Stimulated activated CD8-positive, alpha-beta memory T cell treated with anti-CD3 and anti-CD28 coated beads, Interleukin-12 subunit alpha, Interleukin-12 subunit beta, amount 100 ng/mL, for 24 hours (primary cell): ENCODE data around the gene PSD2.

Source experiments
- DNase-seq: peaks from one replicate; pipeline ENCODE4 v3.0.0-alpha.2; 2020; ENCODE audit errors: extremely low read depth

Gene PSD2

DNA sequence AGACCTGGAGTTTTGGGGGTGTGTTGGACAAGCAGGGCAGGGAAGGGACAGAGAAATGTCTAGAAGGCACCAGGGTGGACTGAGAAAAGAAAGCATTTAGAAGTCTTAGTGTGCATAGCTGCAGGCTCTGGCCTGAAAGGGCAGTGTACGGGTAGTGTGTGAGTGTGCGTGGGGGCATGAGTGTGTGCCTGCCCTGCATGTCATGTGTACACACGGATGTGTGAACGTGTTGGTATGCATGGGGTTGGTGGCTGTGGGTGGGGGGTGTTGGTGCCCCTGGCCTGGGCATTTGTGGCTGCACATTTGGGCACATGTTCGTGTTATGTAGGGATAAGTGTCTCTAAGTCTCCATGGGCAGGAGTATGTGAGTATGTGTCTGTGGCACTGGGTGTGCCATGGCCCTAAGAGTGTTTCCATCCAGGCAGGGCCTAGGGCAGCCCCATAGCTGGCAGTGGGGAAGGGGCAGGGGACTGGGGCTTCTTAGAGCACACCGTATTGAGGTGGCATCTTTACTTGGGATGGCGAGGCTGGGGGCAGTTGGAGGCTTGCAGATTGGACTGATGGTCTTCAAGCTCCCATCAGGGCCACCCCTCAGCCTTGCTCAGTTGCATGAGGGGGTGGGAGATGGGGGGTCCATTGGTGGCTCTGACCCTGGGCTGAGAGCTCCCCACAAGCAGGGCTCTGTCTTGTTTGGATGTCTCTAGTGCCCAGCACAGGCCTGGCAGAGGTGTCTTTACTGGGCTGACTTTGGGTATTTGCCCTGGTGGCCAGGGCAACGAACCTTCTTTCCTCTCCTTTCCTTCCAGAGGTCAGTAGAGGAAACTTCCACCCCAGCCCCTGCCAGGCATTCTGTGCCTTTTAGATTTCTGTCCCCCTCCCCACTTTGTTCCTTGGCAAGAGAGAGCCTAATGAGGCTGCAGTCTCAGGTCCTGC is 15.0 kb downstream of the PSD2 start:
- DNase-seq: no peak

- no peak for DNase-seq
Measured at GRCh38 chr5:139811274-139811607, 15.6 kb downstream of the PSD2 start.

- DNase-seq: no peak
Measured at GRCh38 chr5:139812323-139812722, 16.7 kb downstream of the PSD2 start.

DNA sequence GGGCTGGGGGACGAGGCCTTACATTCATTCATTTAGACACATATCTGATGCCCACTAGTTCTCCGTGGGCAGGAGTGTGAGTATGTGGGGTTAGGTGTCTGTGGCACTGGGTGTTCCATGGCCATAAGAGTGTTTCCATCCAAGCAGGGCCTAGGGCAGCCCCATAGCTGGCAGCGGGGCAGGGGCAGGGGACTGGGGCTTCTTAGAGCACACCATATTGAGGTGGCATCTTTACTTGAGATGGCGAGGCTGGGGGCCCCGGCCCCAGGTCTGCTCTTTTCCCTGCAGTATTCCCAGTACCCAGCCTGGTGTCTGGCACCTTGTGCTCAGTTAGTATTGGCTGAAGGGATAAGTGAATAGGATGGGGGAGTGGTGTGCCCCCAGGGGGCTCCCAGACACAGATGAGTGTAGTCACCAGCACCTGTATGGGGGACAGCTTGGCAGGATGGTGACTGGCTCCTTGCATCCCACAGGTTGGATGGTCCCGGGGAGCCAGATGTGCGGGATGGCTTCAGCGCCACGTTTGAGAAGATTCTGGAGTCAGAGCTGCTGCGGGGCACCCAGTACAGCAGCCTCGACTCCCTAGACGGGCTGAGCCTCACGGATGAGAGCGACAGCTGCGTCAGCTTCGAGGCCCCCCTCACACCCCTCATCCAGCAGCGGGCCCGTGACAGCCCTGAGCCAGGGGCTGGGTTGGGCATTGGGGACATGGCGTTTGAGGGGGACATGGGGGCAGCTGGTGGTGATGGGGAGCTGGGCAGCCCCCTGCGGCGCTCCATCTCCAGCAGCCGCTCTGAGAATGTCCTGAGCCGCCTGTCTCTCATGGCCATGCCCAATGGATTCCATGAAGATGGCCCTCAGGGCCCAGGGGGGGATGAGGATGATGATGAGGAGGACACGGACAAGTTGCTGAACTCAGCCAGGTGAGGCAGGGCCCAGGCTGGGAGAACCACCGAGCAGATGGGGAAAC is 17.5 kb downstream of the PSD2 start:
- DNase-seq: no peak

DNA sequence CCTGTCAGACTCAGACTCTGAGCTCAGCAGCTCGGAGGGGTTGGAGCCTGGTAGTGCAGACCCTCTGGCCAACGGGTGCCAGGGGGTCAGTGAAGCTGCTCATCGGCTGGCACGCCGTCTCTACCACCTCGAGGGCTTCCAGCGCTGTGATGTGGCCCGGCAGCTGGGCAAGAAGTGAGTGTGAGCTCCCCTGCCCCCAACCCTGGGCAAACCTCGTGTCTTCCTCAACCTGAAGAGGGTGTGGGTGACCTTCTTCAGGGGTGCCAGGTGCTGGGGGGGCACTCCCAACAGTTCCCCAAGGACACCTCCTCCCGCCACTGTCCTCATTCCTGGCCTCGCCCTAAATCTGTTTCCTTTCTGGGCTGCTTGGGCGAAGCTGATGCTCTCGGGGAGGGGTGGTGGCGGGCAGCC is 18.6 kb downstream of the PSD2 start:
- DNase-seq: no peak

GRCh38 chr5:139814704-139815280 is 19.2 kb downstream of the PSD2 start:
- DNase-seq: no peak

GRCh38 chr5:139816566-139816965 is 21.0 kb downstream of the PSD2 start:
- DNase-seq: no peak

DNA sequence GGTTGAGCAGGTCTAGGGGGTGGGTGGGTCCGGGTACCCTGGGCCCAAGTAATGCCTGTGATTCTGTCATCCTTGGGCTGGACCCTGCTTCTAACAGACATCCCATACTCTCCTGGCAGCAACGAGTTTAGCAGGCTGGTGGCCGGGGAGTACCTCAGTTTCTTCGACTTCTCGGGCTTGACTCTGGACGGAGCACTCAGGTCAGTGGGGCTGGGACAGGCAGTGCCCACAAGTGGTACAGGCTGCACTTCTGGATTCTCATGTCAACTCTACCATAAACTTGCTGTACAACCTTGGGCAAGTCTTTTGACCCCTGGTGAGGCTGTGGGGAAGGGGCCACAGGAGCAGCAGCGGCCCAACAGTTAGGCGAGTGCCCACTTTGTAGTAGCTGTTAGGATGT is 21.8 kb downstream of the PSD2 start:
- no peak for DNase-seq

DNA sequence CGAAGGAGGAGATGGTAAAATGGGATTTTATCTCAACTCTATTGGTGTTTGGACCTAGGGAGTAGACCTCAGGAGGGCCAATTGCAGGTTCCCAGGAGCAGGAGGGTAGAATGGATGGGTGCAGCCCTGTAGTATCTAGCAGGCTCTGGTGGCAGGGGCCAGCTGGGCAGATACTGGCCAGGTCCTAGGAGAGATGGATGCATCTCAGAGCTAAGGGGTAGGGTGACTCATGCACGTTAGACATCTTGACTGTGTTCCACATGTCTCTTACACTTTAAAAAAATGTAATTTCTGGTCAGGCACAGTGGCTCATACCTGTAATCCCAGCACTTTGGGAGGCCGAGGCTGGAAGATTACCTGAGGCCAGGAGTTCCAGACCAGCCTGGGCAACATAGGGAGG is 22.4 kb downstream of the PSD2 start:
- no peak for DNase-seq

GRCh38 chr5:139820130-139820529 is 24.5 kb downstream of the PSD2 start:
- DNase-seq: no peak

- no peak for DNase-seq
Measured at GRCh38 chr5:139820606-139821005, 25.0 kb downstream of the PSD2 start.

GRCh38 chr5:139821806-139822552 is 26.4 kb downstream of the PSD2 start:
- no peak for DNase-seq

DNA sequence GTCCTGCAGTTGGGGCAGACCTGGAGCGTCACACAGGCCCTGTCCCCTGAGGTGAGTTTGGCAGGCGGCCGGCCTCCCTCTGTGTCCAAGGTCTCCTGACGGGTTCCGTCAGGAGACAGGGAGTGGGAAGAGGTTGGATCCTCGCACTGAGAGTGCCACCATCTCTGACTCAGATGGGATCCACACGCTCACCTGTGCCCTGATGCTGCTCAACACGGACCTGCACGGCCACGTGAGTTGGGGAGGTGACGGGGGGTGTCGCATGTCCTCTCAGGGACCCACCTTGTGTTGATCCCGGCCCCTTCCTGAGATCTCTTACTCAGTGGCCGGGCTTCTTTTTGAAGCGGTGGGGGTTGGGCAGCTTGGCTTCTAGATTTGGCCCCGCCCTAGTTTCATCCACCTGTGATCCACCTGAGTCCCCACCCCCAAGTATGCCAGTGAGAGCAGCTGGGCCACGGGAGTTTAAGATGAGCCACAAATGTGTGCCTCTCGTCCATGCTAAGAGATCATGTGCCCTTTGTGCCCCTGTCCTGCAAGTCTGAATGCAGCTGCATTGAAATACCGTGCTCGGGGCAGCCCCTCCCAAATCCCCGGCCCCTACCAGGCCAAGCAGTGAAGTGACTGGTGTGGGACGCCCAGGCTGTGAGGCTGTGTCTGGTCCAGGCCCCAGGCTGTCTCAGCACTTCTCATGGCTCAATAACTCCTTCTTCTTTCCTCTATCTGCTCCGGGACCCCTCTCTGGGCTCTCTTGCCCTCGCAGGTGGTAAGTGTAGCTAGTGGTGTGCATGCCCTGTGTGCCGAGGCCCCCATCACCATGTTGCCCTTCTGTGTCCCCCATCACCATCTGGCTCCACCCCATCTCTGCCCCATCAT is 27.2 kb downstream of the PSD2 start:
- no peak for DNase-seq

DNA sequence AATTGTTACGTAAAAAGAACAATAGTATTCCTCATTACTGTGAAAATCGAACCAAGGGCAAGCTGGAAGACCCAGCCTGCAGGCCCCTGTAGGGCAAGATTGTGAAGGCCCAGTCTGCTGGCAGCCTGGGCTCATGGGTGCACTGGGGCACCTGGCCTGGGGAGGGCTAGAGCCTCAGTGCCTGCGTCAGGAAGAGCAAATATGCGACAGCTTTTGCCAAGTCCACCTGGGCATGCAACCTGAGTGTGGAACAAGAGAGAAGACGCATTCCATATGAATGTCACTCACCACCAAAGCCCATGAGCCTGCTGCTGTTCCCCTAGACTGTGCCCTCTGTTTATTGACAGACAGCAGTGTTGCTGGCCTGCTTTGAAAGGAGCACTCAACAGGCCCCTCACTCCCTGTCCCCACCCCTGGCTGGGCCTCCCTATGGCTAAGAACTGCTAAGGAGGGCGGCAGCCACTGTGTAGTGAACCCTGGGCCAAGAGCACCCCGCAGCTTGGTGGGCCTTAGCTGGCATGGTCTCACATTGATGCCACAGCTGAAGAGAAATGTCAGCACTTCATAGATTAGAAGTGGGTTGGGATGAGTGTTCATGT is 28.2 kb downstream of the PSD2 start:
- DNase-seq: no peak

- DNase-seq: no peak
Measured at GRCh38 chr5:139825690-139826089, 30.1 kb downstream of the PSD2 start.

GRCh38 chr5:139828207-139828895 is 32.7 kb downstream of the PSD2 start:
- no peak for DNase-seq

DNA sequence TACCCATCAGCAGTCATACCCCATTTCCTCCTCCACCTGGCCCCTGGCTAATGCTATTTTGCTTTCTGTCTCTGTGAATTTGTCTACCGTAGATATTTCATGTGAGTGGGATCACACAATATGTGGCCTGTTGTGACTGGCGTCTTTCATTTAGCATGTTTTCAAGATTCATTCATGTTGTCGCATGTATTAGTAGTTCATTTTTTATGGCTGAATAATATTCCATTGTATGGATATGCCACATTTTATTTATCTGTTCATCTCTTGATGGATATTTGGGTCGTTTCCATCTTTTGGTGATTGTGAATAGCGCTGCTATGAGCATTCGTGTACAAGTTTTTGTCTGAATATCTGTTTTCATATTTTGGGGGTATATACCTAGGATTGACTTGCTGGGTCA is 33.9 kb downstream of the PSD2 start:
- no peak for DNase-seq

- no peak for DNase-seq
Measured at GRCh38 chr5:139831624-139832023, 36.0 kb downstream of the PSD2 start.

- DNase-seq: no peak
Measured at GRCh38 chr5:139833525-139833924, 37.9 kb downstream of the PSD2 start.

DNA sequence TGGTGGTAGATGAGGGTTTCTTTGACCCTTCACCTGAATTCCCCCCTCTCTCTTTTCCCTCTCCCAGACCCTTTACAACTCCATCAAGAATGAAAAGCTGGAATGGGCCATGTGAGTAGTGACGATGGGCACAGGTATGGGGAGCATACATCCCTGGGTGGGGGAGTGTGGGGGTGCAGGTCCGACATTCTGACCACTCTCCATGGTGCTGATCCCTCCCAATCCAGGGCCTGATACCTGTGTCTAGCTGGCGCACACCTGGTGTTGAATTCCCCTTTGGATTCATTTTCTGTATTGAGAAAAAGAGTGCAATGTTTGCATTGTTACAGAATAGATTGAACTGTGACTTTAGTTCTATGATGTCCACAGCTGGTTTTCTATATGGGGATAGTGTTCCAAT is 40.0 kb downstream of the PSD2 start:
- DNase-seq: no peak
